CD1c-positive myeloid dendritic cell (primary cell): ENCODE results near the gene ACTL10.

ENCODE experiments used
- DNase-seq: peaks from one replicate; pipeline ENCODE4 v3.0.0-alpha.2; 2016; ENCODE audit errors: extremely low spot score

ACTL10 gene

GRCh38 chr20:33676652-33677645 lies 10.2 kb downstream of the ACTL10 start:
- no peak for DNase-seq

GRCh38 chr20:33677991-33678702 lies 11.4 kb downstream of the ACTL10 start:
- no peak for DNase-seq

GRCh38 chr20:33679758-33680485 lies 13.2 kb downstream of the ACTL10 start:
- DNase-seq, result no peak

- DNase-seq, result no peak
These were observed 13.9 kb downstream of the ACTL10 start for GRCh38 chr20:33680686-33681085.

- DNase-seq, result no peak
These were observed 14.5 kb downstream of the ACTL10 start for GRCh38 chr20:33681288-33681687.

- DNase-seq, result no peak
These were observed 15.1 kb downstream of the ACTL10 start for GRCh38 chr20:33681728-33682353.

- DNase-seq, result no peak
These were observed 18.0 kb downstream of the ACTL10 start for GRCh38 chr20:33684533-33685327.

- DNase-seq, result peak; percentile 50
These were observed 18.8 kb downstream of the ACTL10 start for GRCh38 chr20:33685328-33686099.

GRCh38 chr20:33686100-33686983 lies 19.6 kb downstream of the ACTL10 start, which contains the start of gene E2F1:
E2F1 (minus strand) TSS chr20:33686385; CDS start chr20:33686264, 121 bp downstream.
- DNase-seq, result peak; percentile 97

GRCh38 chr20:33686984-33687366 lies 20.2 kb downstream of the ACTL10 start:
- no peak for DNase-seq

- peak; percentile 58 for DNase-seq
These were observed 20.7 kb downstream of the ACTL10 start for GRCh38 chr20:33687370-33687915.

GRCh38 chr20:33687993-33688937 lies 21.5 kb downstream of the ACTL10 start:
- DNase-seq, result no peak

- no peak for DNase-seq
These were observed 22.2 kb downstream of the ACTL10 start for GRCh38 chr20:33688938-33689424.

- DNase-seq, result no peak
These were observed 22.8 kb downstream of the ACTL10 start for GRCh38 chr20:33689493-33689892.

- DNase-seq, result peak; percentile 52
These were observed 23.2 kb downstream of the ACTL10 start for GRCh38 chr20:33689973-33690372.

GRCh38 chr20:33693289-33693688 lies 26.5 kb downstream of the ACTL10 start:
- DNase-seq, result no peak
